GM19372 (cell line): ENCODE data around the gene SECISBP2L.

Source experiments
- ATAC-seq: cut with Tn5 transposase; IDR thresholded peaks from one replicate; pipeline ENCODE4 v1.9.1; 2021; ENCODE audit warnings: mild to moderate bottlenecking, low read depth, moderate library complexity; ENCODE audit not compliant: unreplicated experiment

The SECISBP2L gene

DNA sequence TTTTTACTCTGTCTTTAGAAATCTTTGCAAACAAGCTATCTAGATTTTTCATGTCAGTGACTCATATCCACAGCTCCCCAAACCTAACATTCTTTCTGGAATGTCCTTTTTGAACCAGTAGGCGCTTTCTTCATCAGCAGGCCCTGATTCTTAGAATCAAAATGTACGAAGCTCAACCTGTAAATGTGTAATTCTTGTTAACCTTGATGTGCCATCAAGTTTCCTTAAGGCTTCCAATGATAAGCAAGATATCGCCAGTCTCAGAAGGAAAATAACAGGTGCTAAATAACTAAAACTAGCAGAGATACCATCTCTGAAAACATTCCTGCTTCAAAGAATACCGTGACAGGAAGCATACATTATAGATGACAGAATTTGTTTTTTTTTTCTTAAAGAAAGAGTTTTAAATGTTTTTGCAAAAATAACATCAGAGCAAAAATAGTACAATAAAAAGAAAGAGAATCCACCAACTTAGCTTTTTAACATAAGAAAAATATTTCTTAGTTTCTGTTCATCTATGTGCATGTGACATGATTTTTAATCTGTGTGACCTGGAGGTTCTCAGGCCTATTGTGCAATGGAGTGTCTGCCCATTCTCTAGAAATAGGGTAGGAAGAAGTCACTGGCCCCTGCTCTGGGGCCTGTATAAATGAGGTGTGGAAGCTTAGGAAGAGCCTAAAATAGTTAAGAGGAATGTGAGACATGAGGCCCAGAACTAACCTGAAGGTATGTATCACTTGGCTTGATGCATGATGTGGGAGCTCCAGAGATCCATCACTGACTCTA, 14.7 kb upstream of the SECISBP2L start:
- ATAC-seq, result no peak

DNA sequence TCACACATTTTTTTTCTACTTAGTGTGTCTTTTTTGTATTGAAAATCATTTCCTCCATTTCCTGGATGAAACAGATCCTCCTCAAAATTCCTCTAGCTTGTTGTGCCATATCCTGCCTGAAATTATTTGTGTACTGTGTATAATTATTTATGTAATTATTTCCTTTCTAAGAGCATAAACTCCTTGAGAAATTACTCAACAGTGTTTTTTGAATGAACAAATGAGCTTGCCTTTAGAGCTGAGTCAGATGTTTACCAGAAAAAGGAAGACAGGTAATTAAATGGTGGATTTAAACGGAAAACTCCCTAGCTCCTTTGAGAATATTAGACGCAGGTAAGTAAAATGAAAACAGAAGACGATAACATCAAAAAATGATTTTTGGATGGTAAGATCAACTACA, 13.2 kb upstream of the SECISBP2L start:
- no peak for ATAC-seq

DNA sequence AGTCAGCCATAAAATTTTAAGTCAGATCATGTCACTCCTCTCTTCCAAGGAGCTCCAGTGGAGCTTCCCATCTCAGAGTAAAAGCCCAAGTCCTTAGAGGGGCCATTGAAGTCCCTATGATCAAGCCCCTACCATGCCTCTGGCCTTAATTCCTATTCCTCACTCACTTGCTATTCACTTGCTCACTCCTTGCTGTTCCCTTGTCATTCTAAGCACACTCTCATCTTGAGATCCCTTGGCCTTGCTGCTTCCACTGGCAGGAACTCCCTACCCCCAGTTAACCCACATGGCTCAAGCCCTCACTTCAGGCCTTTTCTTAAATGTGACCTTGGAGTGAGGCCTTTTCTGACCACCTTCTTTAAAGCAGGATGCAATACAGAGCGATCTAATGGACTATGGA, 12.3 kb upstream of the SECISBP2L start:
- ATAC-seq, result no peak

DNA sequence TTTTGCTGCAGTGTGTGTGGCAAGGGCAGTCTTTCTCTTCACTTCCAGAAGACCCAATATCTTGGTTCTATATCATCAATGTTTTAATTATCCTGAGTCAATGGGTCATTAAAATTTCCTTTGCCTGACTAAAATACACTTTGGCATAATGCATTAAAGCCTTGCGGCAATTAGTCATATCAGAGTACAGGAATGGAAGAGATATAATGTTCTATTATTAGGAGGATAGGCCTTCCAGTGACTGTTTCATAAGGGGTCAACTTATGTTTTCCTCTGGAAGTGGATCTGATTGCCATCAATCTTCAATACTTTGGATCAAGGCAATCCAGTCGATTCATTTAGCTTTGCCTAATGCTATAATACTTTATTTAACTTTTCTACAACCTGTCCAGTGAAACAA, 9.4 kb upstream of the SECISBP2L start:
- no peak for ATAC-seq

DNA sequence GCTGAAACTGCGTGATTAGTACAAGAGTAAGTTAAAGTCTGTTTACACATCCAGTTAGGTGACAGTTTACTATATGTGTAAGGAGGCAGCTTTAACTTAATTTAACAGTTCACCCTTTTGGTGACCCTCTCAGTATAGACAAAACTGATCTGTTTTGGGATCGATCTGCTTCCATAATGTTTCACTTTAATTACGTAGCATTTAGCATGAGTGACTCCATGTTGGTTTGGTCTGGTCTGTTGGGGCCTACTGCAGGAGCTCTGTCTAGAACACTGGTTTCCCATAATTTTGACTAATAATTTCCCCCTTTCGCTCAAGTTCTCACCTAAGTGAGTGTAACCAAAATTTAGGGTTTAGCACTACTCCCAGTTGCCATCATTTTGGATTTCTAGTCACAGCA, 6.4 kb upstream of the SECISBP2L start:
- ATAC-seq, result no peak

DNA sequence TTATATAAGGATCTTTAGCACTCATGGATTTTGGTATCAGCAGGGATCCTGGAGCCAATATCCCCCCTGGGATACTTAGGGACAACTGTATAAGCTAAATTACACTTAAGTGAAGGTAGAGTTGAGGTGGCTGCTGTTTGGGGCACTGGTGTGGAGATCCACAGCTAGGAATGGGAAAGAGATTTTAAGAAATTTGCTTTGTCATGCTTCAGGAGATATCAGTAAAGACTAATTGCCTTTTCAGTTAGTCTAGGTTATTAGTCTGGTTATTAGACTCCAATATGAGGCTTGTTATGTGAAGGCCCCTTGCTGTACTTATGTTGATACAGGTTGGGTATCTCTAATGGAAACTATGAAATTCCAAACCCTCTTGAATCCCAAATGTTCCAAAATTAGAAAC, 1.2 kb upstream of the SECISBP2L start:
- no peak for ATAC-seq

DNA sequence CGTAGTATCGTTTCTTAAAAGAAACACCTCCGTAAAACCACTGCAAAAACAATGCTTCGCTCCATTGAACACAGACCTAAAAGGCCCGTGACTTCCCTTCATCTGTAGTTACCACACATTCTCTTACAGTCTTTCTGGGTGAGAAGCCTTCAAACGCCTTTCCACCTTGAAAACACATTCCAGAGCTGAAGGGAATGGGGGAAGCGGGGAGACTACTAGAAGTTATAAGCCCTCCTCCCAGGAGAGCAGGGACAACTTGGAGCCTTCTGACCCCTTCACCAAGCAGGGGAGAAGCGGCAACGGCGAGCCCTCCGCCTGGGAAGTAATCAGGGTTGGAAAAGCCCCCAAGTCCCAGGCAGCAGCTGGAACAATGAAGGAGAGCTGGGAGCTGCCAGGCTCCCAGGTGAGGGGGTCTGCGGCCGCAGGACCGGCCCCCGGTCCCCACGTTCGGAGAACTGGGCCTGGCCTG, 461 bp downstream of the SECISBP2L start:
- ATAC-seq, result peak; percentile 2

DNA sequence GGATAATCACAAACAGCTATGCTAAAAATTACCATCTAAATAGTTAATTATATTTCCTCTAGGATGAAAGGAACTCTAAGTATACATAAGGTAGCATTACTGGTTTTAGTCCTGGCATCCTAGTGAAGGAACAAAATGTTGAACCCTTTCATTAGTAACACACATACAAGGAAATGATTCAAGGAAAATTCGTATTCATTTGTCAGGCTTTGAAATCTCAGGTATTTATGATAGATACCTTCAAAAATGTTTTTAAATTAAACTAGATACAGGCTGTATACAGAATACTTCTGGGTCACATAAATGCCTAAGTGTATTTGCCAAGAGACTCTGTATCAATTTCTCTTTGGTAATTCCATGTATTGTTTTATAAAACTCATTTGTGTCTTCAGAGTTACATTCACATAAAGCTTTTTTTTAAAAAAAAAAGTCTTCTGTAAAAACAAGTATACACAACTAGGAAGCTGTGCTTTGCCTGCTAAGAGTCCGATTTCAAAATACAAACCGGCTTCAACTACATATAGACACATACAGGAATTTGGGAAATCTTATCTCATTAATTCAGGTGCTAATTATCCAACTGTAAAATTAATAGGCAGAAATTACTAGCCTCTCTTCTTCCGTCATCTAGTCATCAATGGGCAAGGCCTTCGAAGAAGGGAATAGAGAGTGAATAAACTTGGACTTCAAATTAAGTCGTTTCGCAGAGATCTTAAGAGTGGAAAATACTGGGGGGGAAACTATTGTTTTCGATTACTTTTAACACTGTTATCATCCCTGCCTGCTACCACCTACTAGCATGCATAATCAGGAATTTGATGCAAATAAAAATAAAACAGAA, 1.3 kb downstream of the SECISBP2L start:
- no peak for ATAC-seq

DNA sequence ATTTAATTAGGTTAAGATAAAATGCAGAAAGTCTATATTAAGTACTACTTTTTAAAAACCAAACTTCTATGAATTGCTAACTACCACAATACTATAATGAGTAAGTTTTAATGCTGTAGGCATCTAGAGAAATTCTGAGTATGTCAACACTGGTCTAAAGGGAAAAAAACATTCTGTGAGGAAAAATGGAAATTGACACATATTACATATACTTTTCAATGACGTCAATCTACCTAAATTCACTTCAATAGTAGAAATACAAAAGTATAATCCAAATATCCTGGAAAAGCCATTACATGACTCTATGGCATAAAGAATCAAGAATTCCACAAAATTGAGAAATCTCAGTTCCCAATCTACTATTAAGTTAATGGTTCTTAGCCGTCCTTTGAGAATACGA, 2.2 kb downstream of the SECISBP2L start:
- no peak for ATAC-seq

DNA sequence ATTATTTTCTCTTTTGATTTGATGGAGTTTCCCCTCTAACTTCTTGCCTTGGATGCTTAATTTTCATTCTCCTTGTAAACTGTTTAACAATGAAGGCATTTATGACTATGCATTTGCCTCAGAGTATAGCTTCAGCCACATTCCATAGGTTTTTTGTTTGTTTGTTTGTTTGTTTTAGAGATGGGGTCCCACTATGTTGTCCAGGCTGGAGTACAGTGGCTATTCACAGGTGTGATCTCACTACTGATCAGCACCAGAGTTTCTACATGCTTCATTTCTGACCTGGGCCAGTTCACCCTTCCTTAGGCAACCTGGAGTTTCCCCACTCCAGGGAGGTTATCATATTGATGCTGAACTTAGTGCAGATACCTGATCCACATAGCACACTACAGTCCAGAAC, 4.1 kb downstream of the SECISBP2L start:
- ATAC-seq, result no peak

DNA sequence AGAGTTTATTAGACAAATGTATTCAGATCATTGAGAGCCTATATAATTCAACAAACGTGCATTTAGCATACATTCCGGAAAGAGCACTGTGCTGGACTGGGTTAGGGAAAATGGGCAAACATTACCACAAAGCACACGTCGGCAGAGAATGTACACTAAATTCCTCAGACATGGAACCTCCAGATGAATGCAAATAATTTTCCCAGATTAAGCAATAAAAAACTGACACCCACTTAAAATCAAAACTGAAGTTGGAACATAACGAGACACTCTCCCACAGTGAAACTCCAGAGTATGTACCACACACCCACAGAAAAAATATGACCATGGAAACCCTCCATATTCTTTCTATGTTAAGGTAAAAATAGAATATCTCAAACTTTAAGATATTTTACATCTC, 4.8 kb downstream of the SECISBP2L start:
- ATAC-seq, result no peak

DNA sequence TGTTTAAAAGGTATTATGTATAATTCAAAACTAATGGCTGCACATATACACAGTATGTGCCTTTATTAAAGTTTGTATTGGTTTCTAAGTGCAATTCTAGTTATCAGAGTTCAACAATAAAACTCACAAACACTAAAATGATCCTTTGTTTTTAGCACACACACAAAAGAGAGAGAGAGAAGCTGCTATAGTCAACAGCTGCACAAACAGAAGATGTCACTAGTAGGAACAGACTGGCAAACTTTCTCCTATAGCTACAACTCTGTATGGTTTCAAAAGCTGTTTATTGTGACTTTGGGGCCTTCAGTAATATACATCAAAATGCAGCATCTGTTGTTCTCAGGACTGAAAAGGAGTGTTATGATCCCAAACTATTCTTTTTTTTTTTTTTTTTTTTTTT, 6.1 kb downstream of the SECISBP2L start:
- ATAC-seq, result no peak

DNA sequence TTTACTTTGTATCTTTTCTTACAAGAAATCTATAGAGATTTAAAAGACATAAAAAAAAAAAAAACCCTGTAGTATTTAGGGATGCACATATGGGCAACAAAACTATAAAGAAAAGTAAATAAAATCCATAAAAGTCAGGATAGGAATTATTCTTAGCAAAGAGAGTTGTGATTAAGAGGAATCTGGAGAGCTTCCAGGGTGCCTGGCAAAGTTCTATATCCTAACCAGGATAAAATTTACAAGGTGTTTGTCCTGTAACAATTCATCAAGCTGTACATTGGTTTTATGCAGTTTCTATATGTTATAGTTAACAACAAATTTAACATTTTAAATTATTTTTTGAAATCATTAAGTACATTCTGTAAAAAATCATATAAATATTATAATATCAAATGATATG, 7.9 kb downstream of the SECISBP2L start:
- ATAC-seq, result no peak

DNA sequence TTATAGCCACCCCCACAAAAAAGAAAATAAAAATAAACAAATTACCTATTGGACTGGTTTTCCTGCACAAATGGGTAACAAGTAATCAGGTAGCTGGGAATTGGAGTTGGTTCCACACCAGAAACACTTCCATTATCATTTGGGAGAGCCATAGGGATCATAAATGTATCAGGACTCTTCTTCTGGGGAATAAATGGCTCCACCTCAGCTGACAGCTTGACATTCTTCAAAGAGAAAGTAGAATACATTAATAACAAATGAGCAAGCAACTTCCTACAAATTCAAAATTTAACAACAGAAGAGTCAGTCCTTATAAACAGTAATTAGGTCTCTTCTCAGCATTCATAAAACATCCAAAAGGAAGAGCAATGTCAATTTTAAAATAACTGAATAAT, 8.7 kb downstream of the SECISBP2L start:
- no peak for ATAC-seq

DNA sequence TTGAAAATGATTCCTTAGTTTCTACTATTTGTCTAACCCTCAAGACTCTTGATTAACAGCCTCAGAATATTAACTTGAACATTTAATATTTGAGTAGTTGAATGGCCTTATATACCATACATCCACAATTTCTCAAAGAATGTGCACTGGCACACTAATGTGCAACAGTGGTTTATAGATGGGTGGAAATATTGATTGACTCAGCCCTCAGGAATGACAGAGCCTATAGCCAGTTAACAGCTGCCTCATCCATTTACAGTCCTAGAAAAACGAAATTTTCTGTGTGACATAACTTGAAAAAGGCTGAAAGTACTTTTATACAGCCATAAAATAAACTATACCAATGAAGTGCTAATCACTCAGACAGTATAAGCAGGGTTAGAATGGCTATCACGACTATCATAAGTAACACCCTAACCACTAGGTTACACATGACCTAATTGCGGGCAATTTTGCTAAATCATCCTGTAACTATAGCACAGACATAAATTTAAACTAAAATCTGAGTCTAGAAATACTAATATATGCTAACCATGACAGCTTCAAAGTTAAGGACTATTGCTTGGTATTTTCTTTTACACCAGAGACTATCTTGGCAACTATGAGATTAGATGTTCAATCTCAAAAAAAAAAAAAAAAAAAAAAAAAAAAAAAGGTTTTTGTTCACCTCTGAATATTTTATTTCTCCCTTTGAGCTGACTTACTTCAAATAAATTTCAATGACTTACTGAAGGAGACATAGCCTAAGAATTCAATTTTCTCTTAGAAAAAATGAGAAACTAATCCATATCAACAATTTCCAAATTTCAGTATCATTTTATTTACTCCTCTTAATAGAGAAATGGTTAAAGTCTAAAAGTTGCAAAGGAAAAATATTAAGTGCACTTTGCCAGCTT, 9.3 kb downstream of the SECISBP2L start:
- no peak for ATAC-seq

DNA sequence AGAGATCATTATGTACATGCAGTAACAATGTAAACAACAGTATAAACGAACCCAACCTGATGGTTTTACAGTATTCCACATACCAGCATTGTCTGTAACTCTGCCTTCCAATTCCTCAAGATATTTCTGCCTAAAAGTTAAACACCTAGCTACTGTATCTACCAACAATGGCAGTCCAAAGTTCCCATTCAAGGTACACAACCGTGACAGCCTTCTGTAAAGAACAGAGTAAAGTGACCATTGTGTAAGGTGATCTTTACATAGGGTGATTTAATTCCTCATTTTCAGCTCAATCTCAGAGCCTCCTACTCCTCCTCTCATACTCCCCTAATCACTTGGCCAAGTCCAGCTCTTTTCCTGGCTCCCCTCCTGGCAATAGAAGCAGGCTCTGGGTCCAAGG, 10.4 kb downstream of the SECISBP2L start:
- no peak for ATAC-seq

DNA sequence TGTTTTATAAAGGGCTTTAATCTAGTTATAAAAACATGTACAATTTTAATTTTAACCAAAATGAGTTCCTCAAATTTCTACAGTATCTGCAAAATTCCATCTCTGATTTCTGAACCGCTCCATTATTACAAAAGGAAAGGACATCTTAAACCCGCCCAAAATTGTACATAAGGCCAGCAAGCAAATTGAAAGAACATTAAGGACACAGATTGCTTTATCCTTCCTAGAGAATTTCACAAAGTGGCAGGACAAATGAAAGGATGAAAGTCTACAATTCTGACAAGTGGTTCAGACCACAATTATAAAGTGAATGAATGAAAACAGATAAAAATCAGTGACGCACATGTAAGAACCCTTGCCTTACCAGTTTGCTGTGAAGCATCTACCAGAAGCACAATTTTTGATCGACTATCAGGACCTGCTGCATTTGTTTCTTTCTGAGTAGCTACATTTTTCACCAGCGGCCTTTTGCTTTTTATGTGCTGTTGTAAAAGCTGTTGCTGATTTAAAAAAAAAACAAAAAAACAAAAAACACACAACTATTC, 13.6 kb downstream of the SECISBP2L start:
- ATAC-seq, result no peak

DNA sequence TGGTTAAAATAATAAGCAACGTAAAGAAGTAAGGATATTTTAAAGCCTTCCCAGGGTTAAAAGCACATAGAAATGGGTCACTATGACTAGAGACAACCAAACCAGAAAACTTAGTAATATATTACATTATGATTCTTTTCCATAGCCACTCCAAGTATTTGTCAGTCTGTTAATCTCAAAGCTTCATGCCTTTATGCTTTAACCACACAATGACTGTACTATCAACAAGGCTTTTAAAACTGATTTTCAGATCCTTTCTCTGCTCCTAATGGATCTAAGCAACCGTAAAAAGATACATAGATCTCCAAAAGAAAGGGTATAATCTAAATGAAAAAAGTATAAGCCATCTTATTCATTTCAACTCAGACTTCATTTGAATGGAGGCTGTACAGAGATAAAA, 14.4 kb downstream of the SECISBP2L start:
- ATAC-seq, result no peak

DNA sequence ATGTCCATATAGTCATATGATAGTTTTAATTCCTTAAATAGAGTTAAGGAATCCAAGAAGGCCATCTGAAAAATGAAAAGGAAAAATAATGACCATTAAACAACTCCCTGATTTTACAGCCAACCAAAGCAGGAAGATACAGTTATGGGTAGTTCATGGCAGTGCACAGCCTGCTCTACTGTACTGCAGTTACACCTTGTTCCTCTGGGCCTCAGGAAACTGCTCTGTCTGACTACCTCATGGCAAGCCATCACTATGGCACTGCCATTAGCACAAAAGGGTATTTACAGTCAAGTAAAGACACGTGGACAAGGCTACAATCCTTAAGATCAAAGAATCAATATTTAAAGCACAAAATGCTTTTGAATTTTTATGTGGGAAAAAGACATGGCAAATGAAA, 19.5 kb downstream of the SECISBP2L start:
- ATAC-seq, result no peak

DNA sequence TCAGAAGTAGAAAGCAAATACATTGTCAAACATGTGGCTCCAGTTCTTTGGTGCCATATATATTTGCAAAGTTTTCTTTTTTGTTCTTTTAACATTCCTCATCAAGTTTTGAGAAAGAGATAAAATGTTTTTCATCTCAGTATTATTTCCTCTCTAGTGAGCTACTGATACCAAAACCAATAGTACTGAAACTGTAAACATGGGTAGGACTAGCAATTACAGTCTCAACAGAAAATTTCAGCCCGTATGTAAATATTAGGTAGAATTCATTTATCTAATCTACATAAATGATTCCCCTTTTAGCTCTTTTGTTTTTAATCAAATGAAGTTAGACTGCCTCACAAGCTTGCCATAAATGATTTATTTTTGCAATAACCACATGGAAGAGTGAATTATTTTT, 21.4 kb downstream of the SECISBP2L start:
- ATAC-seq, result peak; percentile 53

DNA sequence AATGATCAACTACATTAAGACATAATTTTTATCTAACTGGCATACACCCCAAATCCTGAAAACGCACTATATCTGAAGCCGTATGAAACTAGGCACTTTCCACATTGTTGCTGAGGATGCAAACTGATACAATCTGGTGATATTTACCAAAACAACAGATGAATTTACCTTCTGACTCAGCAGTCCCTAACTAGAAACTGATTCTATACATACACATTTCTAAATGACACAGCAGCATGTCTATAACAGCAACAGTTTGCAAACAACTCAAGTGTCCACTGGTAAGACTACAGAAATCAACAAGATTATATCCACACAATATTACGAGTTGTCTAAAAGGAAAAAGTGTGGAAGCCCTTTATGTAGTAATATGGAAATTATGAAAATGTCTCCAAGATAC, 22.9 kb downstream of the SECISBP2L start:
- no peak for ATAC-seq
